ENCODE measurements around the gene SUV39H2. TPM values are rescaled to one million over a fixed set of nuclear protein-coding genes. Genes with fewer than 3 reads are reported as not detected.

The SUV39H2 gene
- total RNA-seq, 1 experiment from 2014 or later = 32.0 TPM

DNA sequence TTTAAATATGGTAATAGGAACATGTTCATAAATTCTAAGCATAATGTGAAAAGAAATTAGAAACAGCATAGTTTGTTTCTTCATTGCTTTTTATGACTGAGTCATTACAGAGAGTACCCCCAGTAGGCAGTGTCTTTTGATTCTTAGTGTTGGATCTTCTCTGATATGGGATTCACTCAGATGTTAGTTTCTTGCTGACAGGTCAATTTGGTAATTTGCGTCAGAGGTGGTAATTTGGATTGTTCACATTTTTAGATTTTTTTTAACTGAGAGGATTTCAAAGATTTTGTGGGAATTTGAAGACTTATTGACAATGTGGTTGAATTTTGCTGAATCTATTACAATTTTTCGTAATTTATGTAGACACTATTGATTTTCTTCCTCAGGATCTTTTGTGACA, 38.5 kb upstream of the SUV39H2 start:
- TF ChIP-seq, protein P1, sequence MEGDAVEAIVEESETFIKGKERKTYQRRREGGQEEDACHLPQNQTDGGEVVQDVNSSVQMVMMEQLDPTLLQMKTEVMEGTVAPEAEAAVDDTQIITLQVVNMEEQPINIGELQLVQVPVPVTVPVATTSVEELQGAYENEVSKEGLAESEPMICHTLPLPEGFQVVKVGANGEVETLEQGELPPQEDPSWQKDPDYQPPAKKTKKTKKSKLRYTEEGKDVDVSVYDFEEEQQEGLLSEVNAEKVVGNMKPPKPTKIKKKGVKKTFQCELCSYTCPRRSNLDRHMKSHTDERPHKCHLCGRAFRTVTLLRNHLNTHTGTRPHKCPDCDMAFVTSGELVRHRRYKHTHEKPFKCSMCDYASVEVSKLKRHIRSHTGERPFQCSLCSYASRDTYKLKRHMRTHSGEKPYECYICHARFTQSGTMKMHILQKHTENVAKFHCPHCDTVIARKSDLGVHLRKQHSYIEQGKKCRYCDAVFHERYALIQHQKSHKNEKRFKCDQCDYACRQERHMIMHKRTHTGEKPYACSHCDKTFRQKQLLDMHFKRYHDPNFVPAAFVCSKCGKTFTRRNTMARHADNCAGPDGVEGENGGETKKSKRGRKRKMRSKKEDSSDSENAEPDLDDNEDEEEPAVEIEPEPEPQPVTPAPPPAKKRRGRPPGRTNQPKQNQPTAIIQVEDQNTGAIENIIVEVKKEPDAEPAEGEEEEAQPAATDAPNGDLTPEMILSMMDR (IDR thresholded peaks at IDR 0.05; ENCODE audit: unreplicated experiment) = no peak
- CTCF ChIA-PET = no interaction called here
- Mint-ChIP-seq H3K9me3 (ENCODE audit: low read depth, unreplicated experiment) (no peaks in the 10 kb centered on the region), H3K36me3 (ENCODE audit: insufficient read depth, unreplicated experiment) (peaks cover 56% of the 10 kb centered on the region), H3K4me1 (ENCODE audit: low read depth, unreplicated experiment) (peaks cover 7% of the 10 kb centered on the region), H3K4me3 (ENCODE audit: low read depth, unreplicated experiment) (no peak overlapping the region), H3K27me3 (ENCODE audit: unreplicated experiment) (no peaks in the 10 kb centered on the region), H3K27ac (ENCODE audit: unreplicated experiment) (no peak overlapping the region)
- BruUV-seq (replicated peaks) = TSS peak; percentile 36
- intact Hi-C loops (cut with micrococcal nuclease; ENCODE audit: unreplicated experiment) = no loop called here
- no peak for DNase-seq

DNA sequence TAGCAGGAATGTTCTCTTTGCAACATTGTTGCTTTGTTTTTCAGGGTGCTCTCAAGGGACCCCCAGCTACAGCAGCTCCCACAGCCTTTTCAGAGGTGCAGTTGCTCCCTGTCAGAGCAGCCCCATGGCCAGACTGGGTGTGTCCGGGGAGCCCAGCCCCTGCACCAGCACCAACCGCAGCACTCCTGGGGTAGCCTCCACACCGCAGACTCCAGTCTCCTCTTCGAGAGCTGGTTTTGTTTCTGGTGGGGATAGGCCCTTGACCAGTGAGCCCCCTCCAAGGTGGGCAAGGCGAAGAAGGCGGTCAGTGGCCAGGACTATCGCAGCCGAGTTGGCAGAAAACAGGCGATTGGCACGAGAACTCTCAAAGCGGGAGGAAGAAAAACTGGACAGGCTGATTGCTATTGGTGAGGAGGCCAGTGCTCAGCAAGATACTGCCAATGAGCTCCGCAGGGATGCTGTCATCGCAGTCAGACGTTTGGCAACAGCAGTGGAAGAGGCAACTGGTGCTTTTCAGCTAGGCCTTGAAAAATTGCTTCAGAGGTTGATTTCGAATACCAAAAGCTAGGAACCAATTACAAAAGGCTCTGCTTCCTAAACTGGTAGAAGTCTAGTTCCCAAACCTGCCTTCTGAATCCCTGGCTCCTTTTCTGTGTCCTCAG, 35.2 kb upstream of the SUV39H2 start:
- CTCF ChIA-PET = no interaction called here
- peaks cover 5% of the 10 kb centered on the region for H3K4me1 Mint-ChIP-seq (ENCODE audit: low read depth, unreplicated experiment)
- DNase-seq = no peak
- intact Hi-C loops (cut with micrococcal nuclease; ENCODE audit: unreplicated experiment) = no loop called here
- H3K9me3 Mint-ChIP-seq (ENCODE audit: low read depth, unreplicated experiment) = no peaks in the 10 kb centered on the region
- no TSS peak for BruUV-seq (replicated peaks)
- H3K4me3 Mint-ChIP-seq (ENCODE audit: low read depth, unreplicated experiment) = no peak overlapping the region
- no peak overlapping the region for H3K27ac Mint-ChIP-seq (ENCODE audit: unreplicated experiment)
- peaks cover 48% of the 10 kb centered on the region for H3K36me3 Mint-ChIP-seq (ENCODE audit: insufficient read depth, unreplicated experiment)
- TF ChIP-seq, protein P1 (IDR thresholded peaks at IDR 0.05; ENCODE audit: unreplicated experiment) = no peak
- no peaks in the 10 kb centered on the region for H3K27me3 Mint-ChIP-seq (ENCODE audit: unreplicated experiment)

DNA sequence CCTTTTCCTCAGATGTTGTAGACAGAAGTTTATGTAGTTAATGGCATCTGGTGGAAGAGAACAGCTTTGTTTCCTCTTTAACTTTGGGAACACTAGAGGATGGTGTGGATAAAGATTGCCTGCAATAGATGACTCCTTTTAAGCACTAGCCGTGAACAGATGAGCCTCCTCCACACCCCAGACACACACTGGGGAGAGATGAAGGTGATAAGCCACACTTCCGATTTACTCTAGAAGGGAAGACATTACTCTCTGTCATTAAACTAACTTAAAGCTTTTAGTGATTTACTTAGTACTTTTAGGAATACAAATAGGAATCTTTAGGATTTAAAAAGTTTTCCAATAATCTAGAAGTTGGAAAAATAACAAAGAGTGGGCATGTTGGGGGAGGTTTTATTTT, 33.7 kb upstream of the SUV39H2 start:
- no peak overlapping the region for H3K4me3 Mint-ChIP-seq (ENCODE audit: low read depth, unreplicated experiment)
- no peaks in the 10 kb centered on the region for H3K4me1 Mint-ChIP-seq (ENCODE audit: low read depth, unreplicated experiment)
- no peaks in the 10 kb centered on the region for H3K9me3 Mint-ChIP-seq (ENCODE audit: low read depth, unreplicated experiment)
- TF ChIP-seq, protein P1 (IDR thresholded peaks at IDR 0.05; ENCODE audit: unreplicated experiment) = no peak
- CTCF ChIA-PET = no interaction called here
- H3K36me3 Mint-ChIP-seq (ENCODE audit: insufficient read depth, unreplicated experiment) = peaks cover 38% of the 10 kb centered on the region
- no TSS peak for BruUV-seq (replicated peaks)
- H3K27ac Mint-ChIP-seq (ENCODE audit: unreplicated experiment) = no peak overlapping the region
- no peaks in the 10 kb centered on the region for H3K27me3 Mint-ChIP-seq (ENCODE audit: unreplicated experiment)
- intact Hi-C loops (cut with micrococcal nuclease; ENCODE audit: unreplicated experiment) = no loop called here
- no peak for DNase-seq

DNA sequence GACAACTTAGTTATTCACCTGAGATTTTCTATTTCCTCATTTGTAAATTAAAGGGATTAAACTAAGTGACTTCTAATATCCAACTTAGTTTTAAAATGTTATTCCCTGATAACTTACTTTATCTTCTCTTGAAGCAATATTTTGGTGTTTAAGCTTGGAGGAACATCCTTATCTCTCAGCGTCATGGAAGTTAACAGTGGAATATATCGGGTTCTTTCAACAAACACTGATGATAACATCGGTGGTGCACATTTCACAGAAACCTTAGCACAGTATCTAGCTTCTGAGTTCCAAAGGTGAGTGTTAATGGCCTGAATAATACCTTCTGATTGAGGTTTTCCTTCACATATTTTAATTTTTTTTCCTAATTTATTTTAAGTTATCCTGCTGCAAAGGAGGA, 26.4 kb upstream of the SUV39H2 start:
- H3K4me3 Mint-ChIP-seq (ENCODE audit: low read depth, unreplicated experiment) = no peak overlapping the region
- TF ChIP-seq, protein P1 (IDR thresholded peaks at IDR 0.05; ENCODE audit: unreplicated experiment) = no peak
- DNase-seq = no peak
- no peaks in the 10 kb centered on the region for H3K4me1 Mint-ChIP-seq (ENCODE audit: low read depth, unreplicated experiment)
- intact Hi-C loops (cut with micrococcal nuclease; ENCODE audit: unreplicated experiment) = no loop called here
- CTCF ChIA-PET = no interaction called here
- H3K27me3 Mint-ChIP-seq (ENCODE audit: unreplicated experiment) = no peaks in the 10 kb centered on the region
- H3K27ac Mint-ChIP-seq (ENCODE audit: unreplicated experiment) = no peak overlapping the region
- no peaks in the 10 kb centered on the region for H3K9me3 Mint-ChIP-seq (ENCODE audit: low read depth, unreplicated experiment)
- H3K36me3 Mint-ChIP-seq (ENCODE audit: insufficient read depth, unreplicated experiment) = peaks cover 19% of the 10 kb centered on the region
- BruUV-seq (replicated peaks) = no TSS peak
